Activated CD8-positive, alpha-beta T cell treated with anti-CD3 and anti-CD28 coated beads for 36 hours (primary cell): Measurements from ENCODE around the gene C1orf159. TPM values are rescaled to one million over a fixed set of nuclear protein-coding genes. Genes with fewer than 3 reads are reported as not detected.

ENCODE experiments used
- ATAC-seq: fragments of 200-7000 bp; cut with Tn5 transposase; one replicate; pipeline ENCODE4 v1.10.0; 2021; ENCODE audit warnings: mild to moderate bottlenecking, moderate library complexity
- CTCF ChIA-PET: fragments of 350-600 bp; sonication (Branson Sonifier 250); formaldehyde crosslinking; loops from one replicate; lab custom pipeline; 2021; ENCODE audit warnings: antibody characterized with exemption; lab: Charles Lee
- POLR2A ChIA-PET: fragments of 350-600 bp; sonication (Branson Sonifier 250); formaldehyde crosslinking; loops from one replicate; lab custom pipeline; 2021; ENCODE audit warnings: antibody characterized with exemption; lab: Charles Lee
- DNase-seq: peaks from one replicate; pipeline ENCODE4 v3.0.0-alpha.2; 2020
- H3K27ac Mint-ChIP-seq: one replicate; pipeline ENCODE4 v1.8.0; 2021; ENCODE audit warnings: mild to moderate bottlenecking, mixed read lengths
- H3K27me3 Mint-ChIP-seq: one replicate; pipeline ENCODE4 v1.8.0; 2021; ENCODE audit warnings: mixed read lengths
- H3K36me3 Mint-ChIP-seq: one replicate; pipeline ENCODE4 v1.8.0; 2021; ENCODE audit warnings: low read depth, mixed read lengths
- H3K4me1 Mint-ChIP-seq: one replicate; pipeline ENCODE4 v1.8.0; 2021; ENCODE audit warnings: low read depth, mixed read lengths
- H3K4me3 Mint-ChIP-seq: one replicate; pipeline ENCODE4 v1.8.0; 2021; ENCODE audit warnings: mild to moderate bottlenecking, moderate library complexity, mixed read lengths
- H3K9me3 Mint-ChIP-seq: one replicate; pipeline ENCODE4 v1.8.0; 2021; ENCODE audit warnings: mixed read lengths
- intact Hi-C: fragments of 100-400 bp; cut with micrococcal nuclease; formaldehyde crosslinking; loops from one replicate; pipeline ENCODE4 v1.10.0; 2022
- total RNA-seq, 2 experiments: library from RNA; stranded (reverse); gene quantifications; one replicate each; pipeline ENCODE4 v1.2.3, GENCODE V29; 2021
- TF ChIP-seq, protein P1 (sequence below): fragments of 200-600 bp; IDR thresholded peaks from one replicate; pipeline ENCODE4 v1.8.0; 2022; ENCODE audit warnings: antibody characterized with exemption, mild to moderate bottlenecking

The C1orf159 gene
- total RNA-seq, 2 experiments from 2014 or later: 17.5 to 20.3 TPM

DNA sequence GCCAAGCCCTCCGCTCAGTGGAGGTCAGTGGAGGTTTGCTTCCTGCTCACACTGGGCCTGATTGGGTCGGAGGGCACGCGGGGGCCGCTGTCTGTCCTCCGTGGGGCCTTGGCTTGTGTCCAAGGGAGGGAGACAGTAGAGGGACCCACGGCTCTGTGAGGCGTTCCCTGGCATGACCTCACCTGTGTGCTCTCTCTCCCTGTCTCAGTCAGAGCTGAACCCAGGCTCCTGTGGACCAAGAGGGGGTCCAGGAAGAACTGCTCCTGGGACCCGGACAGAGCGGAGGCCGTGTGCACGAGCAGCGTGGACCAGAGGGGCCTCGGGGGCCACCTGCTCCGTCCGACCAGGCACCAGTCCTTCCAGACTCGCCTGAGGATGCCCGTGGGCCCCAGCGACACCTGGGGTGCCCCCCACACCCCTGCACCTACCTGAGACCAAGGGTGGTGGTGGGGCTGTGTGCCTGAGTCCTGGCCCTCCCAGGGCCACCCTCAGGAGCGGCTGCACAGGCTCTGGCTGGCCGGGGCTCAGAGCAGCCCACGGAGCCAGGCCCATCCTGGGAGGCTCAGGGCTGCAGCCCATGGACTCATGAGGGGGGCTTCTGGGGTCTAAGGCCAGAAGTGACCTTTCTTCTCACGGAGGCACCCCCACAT, 44.5 kb upstream of the C1orf159 start:
- TF ChIP-seq, protein P1, sequence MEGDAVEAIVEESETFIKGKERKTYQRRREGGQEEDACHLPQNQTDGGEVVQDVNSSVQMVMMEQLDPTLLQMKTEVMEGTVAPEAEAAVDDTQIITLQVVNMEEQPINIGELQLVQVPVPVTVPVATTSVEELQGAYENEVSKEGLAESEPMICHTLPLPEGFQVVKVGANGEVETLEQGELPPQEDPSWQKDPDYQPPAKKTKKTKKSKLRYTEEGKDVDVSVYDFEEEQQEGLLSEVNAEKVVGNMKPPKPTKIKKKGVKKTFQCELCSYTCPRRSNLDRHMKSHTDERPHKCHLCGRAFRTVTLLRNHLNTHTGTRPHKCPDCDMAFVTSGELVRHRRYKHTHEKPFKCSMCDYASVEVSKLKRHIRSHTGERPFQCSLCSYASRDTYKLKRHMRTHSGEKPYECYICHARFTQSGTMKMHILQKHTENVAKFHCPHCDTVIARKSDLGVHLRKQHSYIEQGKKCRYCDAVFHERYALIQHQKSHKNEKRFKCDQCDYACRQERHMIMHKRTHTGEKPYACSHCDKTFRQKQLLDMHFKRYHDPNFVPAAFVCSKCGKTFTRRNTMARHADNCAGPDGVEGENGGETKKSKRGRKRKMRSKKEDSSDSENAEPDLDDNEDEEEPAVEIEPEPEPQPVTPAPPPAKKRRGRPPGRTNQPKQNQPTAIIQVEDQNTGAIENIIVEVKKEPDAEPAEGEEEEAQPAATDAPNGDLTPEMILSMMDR: no peak
- intact Hi-C loops: no loop called here
- H3K4me1 Mint-ChIP-seq: peaks cover 2% of the 10 kb centered on the region
- no peaks in the 10 kb centered on the region for H3K36me3 Mint-ChIP-seq
- ChIA-PET CTCF (interaction anchor here (1.1 kb wide), 1 partner anchor 38 kb away, joined by 3 read pairs; no protein-coding TSS in a partner anchor), POLR2A (interaction anchor here (0.6 to 1.4 kb wide), 2 partner anchors 11 to 12 kb away, joined by 3 read pairs; no protein-coding TSS in a partner anchor)
- H3K4me3 Mint-ChIP-seq: no peak overlapping the region
- H3K9me3 Mint-ChIP-seq: no peaks in the 10 kb centered on the region
- no peak for DNase-seq
- no peak for ATAC-seq
- H3K27me3 Mint-ChIP-seq: no peaks in the 10 kb centered on the region
- no peak overlapping the region for H3K27ac Mint-ChIP-seq

- Mint-ChIP-seq H3K36me3 (no peaks in the 10 kb centered on the region), H3K27me3 (no peaks in the 10 kb centered on the region)
- POLR2A ChIA-PET: interaction anchor here (1.1 to 1.5 kb wide), 2 partner anchors 10 to 50 kb away, joined by 3 read pairs; no protein-coding TSS in a partner anchor
These were observed 42.2 kb upstream of the C1orf159 start for GRCh38 chr1:1157914-1158710.

DNA sequence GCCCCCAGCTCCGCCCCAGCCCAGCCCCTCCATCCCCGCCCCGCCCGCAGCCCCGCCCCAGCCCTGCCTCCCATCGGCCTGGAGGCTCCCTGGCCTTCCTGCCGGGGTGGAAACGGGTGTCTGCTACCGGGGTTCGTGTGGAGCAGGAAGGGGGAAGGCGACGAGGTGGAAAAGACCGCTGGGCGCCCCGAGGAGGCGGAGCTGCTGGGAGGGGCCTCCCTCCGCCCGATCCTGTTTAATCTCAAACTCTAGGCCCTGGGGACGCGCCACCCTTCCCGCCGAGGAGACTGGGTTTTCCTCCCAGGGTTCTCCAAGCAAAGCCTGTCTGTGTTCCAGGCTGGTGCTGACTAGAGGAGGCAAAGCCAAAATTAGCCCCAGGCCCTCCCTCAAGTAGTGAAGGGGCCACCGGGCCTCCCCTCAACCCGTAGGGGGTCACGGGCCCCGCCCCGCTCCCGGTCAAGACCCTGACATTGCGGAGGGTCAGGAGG, 41.6 kb upstream of the C1orf159 start:
- POLR2A ChIA-PET: interaction anchor here (1.1 kb wide), 1 partner anchor 9 kb away, joined by 3 read pairs; no protein-coding TSS in a partner anchor
- intact Hi-C loops: no loop called here

More at GRCh38 chr1:1157914-1158710, 42.2 kb upstream of the C1orf159 start:
- Mint-ChIP-seq H3K9me3 (peaks cover 5% of the 10 kb centered on the region), H3K4me3 (peak overlapping the region; percentile 31), H3K27ac (no peak overlapping the region), H3K4me1 (peaks cover 2% of the 10 kb centered on the region)
- intact Hi-C loops: no loop called here
- ATAC-seq: peak; percentile 72
- CTCF ChIA-PET: interaction anchor here (1.6 kb wide), 1 partner anchor 36 kb away, joined by 7 read pairs; no protein-coding TSS in a partner anchor
- TF ChIP-seq, protein P1: no peak
- no peak for DNase-seq

DNA sequence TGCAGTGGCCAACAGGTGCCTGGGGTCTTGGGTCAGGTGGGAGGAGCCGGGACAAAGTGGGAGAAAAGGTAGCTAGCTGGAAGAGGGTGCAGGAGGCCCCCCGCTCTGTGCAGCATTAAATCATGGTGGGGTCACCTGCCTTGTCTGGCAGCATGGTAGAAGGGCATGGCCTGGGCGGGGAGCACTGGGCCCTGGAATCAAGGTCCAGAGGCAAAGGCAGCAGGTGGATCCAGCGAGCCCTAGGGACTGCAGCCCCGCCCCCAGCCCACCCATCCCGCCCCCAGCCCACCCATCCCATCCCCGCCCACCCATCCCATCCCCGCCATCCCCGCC, 41.1 kb upstream of the C1orf159 start:
- intact Hi-C loops: no loop called here
- DNase-seq: no peak
- ATAC-seq: no peak
- TF ChIP-seq, protein P1: no peak
- Mint-ChIP-seq H3K36me3 (peaks cover 4% of the 10 kb centered on the region), H3K4me3 (peak overlapping the region; percentile 46), H3K27ac (no peak overlapping the region), H3K27me3 (no peaks in the 10 kb centered on the region), H3K4me1 (peaks cover 2% of the 10 kb centered on the region), H3K9me3 (peaks cover 15% of the 10 kb centered on the region)
- ChIA-PET CTCF (interaction anchor here (0.6 kb wide), 1 partner anchor 35 kb away, joined by 3 read pairs; no protein-coding TSS in a partner anchor), POLR2A (interaction anchor here (1.0 to 1.1 kb wide), 2 partner anchors 9 to 51 kb away, joined by 3 to 4 read pairs; no protein-coding TSS in a partner anchor)

More for the DNA sequence above, 41.6 kb upstream of the C1orf159 start:
- H3K4me1 Mint-ChIP-seq: peaks cover 2% of the 10 kb centered on the region
- no peaks in the 10 kb centered on the region for H3K27me3 Mint-ChIP-seq
- H3K9me3 Mint-ChIP-seq: peaks cover 12% of the 10 kb centered on the region
- H3K27ac Mint-ChIP-seq: peak overlapping the region; percentile 63
- peaks cover 4% of the 10 kb centered on the region for H3K36me3 Mint-ChIP-seq
- TF ChIP-seq, protein P1: no peak
- DNase-seq: peak; percentile 64
- peak; percentile 74 for ATAC-seq
- CTCF ChIA-PET: interaction anchor here (1.6 kb wide), 1 partner anchor 35 kb away, joined by 7 read pairs; no protein-coding TSS in a partner anchor
- peak overlapping the region; percentile 70 for H3K4me3 Mint-ChIP-seq
